Measurements from ENCODE around the gene IRF4. TPM values are rescaled to one million over a fixed set of nuclear protein-coding genes. Genes with fewer than 3 reads are reported as not detected.

Gene IRF4
- total RNA-seq, 4 donors from 2014 or later = 0.54 to 2.3 (median 1.3) TPM

DNA sequence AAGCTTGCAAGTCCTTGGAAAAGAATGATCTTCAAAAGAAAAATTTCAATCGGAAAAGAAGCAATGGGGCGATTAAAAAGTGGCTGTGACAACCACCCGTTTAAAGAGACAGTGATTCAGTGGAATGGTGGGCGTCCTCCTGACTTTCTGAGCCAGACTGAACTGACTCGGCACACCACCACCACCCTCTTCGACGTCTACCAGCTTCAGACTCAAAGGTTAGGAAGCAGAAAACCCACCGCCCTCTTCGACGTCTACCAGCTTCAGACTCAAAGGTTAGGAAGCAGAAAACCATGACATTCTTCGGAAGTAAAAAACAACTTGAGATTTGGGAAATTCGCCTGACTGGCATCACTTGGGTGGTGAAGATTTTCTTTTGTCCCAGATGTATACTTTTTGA is 28.3 kb upstream of the IRF4 start:
- Histone ChIP-seq H3K36me3 (no peaks in the 10 kb centered on the region), H3K9me3 (no peaks in the 10 kb centered on the region), H3K4me3 (replicated peaks in 1 of 3) (no peak overlapping the region), H3K27ac (no peak overlapping the region), H3K27me3 (no peaks in the 10 kb centered on the region), H3K4me1 (peaks cover 0 to 12% of the 10 kb centered on the region in 2 donors)
- intact Hi-C loops (cut with DNase I) = no loop called here
- no peak for DNase-seq
- TF ChIP-seq, protein P1, sequence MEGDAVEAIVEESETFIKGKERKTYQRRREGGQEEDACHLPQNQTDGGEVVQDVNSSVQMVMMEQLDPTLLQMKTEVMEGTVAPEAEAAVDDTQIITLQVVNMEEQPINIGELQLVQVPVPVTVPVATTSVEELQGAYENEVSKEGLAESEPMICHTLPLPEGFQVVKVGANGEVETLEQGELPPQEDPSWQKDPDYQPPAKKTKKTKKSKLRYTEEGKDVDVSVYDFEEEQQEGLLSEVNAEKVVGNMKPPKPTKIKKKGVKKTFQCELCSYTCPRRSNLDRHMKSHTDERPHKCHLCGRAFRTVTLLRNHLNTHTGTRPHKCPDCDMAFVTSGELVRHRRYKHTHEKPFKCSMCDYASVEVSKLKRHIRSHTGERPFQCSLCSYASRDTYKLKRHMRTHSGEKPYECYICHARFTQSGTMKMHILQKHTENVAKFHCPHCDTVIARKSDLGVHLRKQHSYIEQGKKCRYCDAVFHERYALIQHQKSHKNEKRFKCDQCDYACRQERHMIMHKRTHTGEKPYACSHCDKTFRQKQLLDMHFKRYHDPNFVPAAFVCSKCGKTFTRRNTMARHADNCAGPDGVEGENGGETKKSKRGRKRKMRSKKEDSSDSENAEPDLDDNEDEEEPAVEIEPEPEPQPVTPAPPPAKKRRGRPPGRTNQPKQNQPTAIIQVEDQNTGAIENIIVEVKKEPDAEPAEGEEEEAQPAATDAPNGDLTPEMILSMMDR (IDR thresholded peaks at IDR 0.05) = no peak
- no peak for TF ChIP-seq POLR2A (IDR thresholded peaks at IDR 0.05)
- WGBS, 2 donors = 86 to 87% methylated on average over 12 of the region's 12 CpGs

DNA sequence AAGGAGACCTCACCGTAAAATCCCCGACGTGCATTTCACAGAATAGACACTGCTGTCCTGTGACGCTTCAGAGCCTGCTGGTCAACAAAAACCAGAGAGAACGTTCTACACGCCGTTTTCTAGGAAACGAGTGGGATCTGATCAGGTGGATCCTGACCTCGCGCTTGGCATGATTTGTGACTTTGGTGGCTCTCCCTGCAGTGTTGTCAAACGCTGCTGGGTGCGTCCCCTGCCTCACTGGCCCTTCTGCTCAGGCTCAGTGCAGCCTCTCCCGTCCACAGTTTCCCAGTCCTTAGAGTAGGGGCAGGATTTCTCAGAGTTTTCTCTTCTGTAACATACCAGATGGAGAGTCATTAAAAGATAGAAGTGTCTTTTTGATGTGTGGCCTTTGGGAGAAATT is 27.6 kb upstream of the IRF4 start:
- WGBS, 2 donors = 87 to 93% methylated on average over 13 of the region's 13 CpGs
- Histone ChIP-seq H3K27me3 (no peaks in the 10 kb centered on the region), H3K27ac (no peak overlapping the region)

DNA sequence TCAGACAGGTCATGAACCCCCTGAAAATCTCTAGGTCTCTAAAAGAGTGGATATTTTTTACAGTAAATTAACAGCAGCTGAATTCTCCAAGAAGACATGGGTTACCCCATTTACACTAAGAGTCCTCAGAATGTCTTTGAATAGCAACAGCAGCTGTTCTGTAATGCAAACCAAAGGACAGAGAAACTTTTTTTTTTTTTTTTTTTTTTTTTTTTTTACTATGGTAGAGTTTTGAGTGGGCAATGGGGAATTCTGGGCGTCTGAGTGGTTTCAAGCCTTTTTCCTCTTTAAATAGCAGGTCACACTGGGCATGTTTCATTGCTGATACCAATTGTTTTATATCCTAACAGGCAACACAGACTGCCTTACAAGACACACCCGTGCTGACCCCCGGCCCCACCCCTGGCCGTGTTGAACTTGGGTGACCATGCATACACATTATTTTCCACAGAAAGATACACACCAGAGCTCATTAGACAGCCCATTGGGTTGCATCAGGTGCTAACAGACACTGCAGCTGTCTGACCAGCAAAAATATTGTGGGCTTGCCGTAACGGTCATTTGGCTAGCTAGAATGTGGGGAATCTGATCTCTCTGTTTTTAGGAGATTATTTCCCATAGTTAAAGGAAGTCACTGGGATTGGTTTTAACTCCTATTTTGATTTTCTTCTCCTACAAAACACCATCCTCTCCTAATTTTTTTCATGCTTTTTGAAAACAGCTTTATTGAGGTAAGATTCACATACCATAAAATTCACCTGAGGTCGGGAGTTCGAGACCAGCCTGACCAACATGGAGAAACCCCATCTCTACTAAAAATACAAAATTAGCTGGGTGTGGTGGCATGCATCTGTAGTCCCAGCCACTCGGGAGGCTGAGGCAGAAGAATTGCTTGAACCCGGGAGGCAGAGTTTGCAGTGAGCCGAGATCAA is 26.7 kb upstream of the IRF4 start:
- WGBS, 2 donors = 56 to 59% methylated on average over 11 of the region's 11 CpGs
- TF ChIP-seq, protein P1 (IDR thresholded peaks at IDR 0.05) = no peak
- no peak for TF ChIP-seq POLR2A (IDR thresholded peaks at IDR 0.05)
- no peak overlapping the region for H3K27ac ChIP-seq
- DNase-seq = no peak
- H3K27me3 ChIP-seq = no peaks in the 10 kb centered on the region
- H3K36me3 ChIP-seq = no peaks in the 10 kb centered on the region
- intact Hi-C loops (cut with DNase I) = no loop called here
- H3K4me1 ChIP-seq = peaks cover 0 to 12% of the 10 kb centered on the region in 2 donors
- H3K4me3 ChIP-seq (replicated peaks in 1 of 3) = no peak overlapping the region
- H3K9me3 ChIP-seq = no peaks in the 10 kb centered on the region

More for the DNA sequence above, 27.6 kb upstream of the IRF4 start:
- no peak for TF ChIP-seq POLR2A (IDR thresholded peaks at IDR 0.05)
- TF ChIP-seq, protein P1 (IDR thresholded peaks at IDR 0.05) = no peak
- peaks cover 0 to 12% of the 10 kb centered on the region in 2 donors for H3K4me1 ChIP-seq
- no peak for DNase-seq
- no peaks in the 10 kb centered on the region for H3K9me3 ChIP-seq
- H3K4me3 ChIP-seq (replicated peaks in 1 of 3) = no peak overlapping the region
- no peaks in the 10 kb centered on the region for H3K36me3 ChIP-seq
- intact Hi-C loops (cut with DNase I) = no loop called here

DNA sequence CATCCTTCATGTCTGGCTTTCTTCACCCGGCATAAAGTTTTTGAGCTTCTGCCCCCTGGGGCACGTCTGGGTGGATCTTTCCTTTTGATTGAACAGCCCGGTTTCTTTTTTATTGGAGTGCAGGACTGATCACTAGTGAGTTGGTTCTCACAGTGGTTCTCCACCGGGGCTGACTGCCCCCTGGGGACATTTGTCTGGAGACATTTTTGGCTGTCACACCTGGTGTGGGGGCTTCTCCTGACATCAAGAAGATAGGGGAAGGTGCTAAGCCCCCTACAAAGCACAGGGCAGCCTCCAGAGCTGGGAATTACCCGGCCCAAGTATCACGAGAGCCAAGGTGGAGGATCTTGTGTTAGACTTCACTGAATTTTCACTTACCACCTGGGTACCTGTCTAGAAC is 25.7 kb upstream of the IRF4 start:
- H3K4me1 ChIP-seq = peaks cover 0 to 12% of the 10 kb centered on the region in 2 donors
- no peak overlapping the region for H3K4me3 ChIP-seq (replicated peaks in 1 of 3)
- no peaks in the 10 kb centered on the region for H3K9me3 ChIP-seq
- intact Hi-C loops (cut with DNase I) = no loop called here
- WGBS, 2 donors = 52 to 59% methylated on average over 6 of the region's 6 CpGs
- DNase-seq = no peak
- H3K27ac ChIP-seq = no peak overlapping the region
- TF ChIP-seq, protein P1 (IDR thresholded peaks at IDR 0.05) = no peak
- no peak for TF ChIP-seq POLR2A (IDR thresholded peaks at IDR 0.05)
- H3K27me3 ChIP-seq = no peaks in the 10 kb centered on the region
- H3K36me3 ChIP-seq = no peaks in the 10 kb centered on the region
